Mesenchymal stem cell (in vitro differentiated cells and primary cell): ENCODE results near the gene MCM5.
A peak's percentile ranks its signal among the peaks of the same experiment; 100 is the strongest.

ENCODE experiments used
- DNase-seq: peaks from one replicate; pipeline ENCODE4 v3.0.0-alpha.2; 2013
- H2AFZ ChIP-seq: one replicate; pipeline ENCODE4 v1.6.1; 2013; ENCODE audit warnings: low read depth, mild to moderate bottlenecking, control low read depth, inconsistent platforms, low read length, moderate library complexity
- H2AK5ac ChIP-seq: 2 replicates; pipeline ENCODE4 v1.6.1; 2013; ENCODE audit warnings: low read length, moderate library complexity, mild to moderate bottlenecking, inconsistent platforms; ENCODE audit not compliant: severe bottlenecking
- H2BK120ac ChIP-seq: one replicate; pipeline ENCODE4 v1.6.1; 2013; ENCODE audit warnings: low read depth, mild to moderate bottlenecking, inconsistent platforms, low read length, moderate library complexity
- H2BK12ac ChIP-seq, 2 experiments: one replicate each; pipeline ENCODE4 v1.6.1; 2013; ENCODE audit warnings: inconsistent platforms in 2 of 2, low read length in 2 of 2, mild to moderate bottlenecking in 2 of 2, moderate library complexity in 2 of 2, control low read depth in 1 of 2
- H2BK15ac ChIP-seq: one replicate; pipeline ENCODE4 v1.6.1; 2013; ENCODE audit warnings: mild to moderate bottlenecking, low read depth, inconsistent platforms; ENCODE audit not compliant: poor library complexity, severe bottlenecking
- H2BK5ac ChIP-seq: 2 replicates; pipeline ENCODE4 v1.6.1; 2013; ENCODE audit warnings: low read depth, mild to moderate bottlenecking, low read length, control low read depth, inconsistent platforms; ENCODE audit not compliant: poor library complexity, severe bottlenecking
- H3K14ac ChIP-seq, 2 experiments: one replicate each; pipeline ENCODE4 v1.6.1; 2013; ENCODE audit warnings: inconsistent platforms in 2 of 2, low read length in 2 of 2, control low read depth in 1 of 2, mild to moderate bottlenecking in 1 of 2, moderate library complexity in 1 of 2
- H3K18ac ChIP-seq, 2 experiments: one replicate each; pipeline ENCODE4 v1.6.1; 2013; ENCODE audit warnings: inconsistent platforms in 2 of 2, low read length in 2 of 2, control low read depth in 1 of 2, low read depth in 1 of 2, mild to moderate bottlenecking in 1 of 2
- H3K23ac ChIP-seq, 2 experiments: one replicate each; pipeline ENCODE4 v1.6.1; 2013; ENCODE audit warnings: inconsistent platforms in 2 of 2, low read length in 2 of 2, mild to moderate bottlenecking in 2 of 2, moderate library complexity in 2 of 2, control low read depth in 1 of 2
- H3K27ac ChIP-seq: 2 replicates; pipeline ENCODE4 v1.5.1; 2013; ENCODE audit warnings: mild to moderate bottlenecking, moderate library complexity, low read length, control low read depth, inconsistent platforms; ENCODE audit not compliant: poor library complexity, severe bottlenecking
- H3K27me3 ChIP-seq, 2 experiments: 2 replicates each; pipeline versions ENCODE4 v1.6.1 to v1.7.0; 2013; ENCODE audit warnings: low read length in 2 of 2, mild to moderate bottlenecking in 2 of 2, moderate library complexity in 2 of 2, control low read depth in 1 of 2, inconsistent platforms in 1 of 2; ENCODE audit not compliant: control insufficient read depth in 1 of 2, insufficient read depth in 1 of 2
- H3K36me3 ChIP-seq, 2 experiments: 2 replicates each; pipeline versions ENCODE4 v1.6.1 to v1.7.0; 2013; ENCODE audit warnings: low read length in 2 of 2, control low read depth in 1 of 2, inconsistent platforms in 1 of 2, low read depth in 1 of 2, mild to moderate bottlenecking in 1 of 2; ENCODE audit not compliant: insufficient read depth in 2 of 2, control insufficient read depth in 1 of 2
- H3K4ac ChIP-seq, 2 experiments: one replicate each; pipeline ENCODE4 v1.6.1; 2013; ENCODE audit warnings: inconsistent platforms in 2 of 2, low read length in 2 of 2, mild to moderate bottlenecking in 2 of 2, moderate library complexity in 2 of 2, control low read depth in 1 of 2, low read depth in 1 of 2
- H3K4me1 ChIP-seq: 2 replicates; pipeline ENCODE4 v1.6.1; 2013; ENCODE audit warnings: low read depth, low read length, control low read depth; ENCODE audit not compliant: control insufficient read depth, insufficient read depth
- H3K4me2 ChIP-seq: 2 replicates; pipeline ENCODE4 v1.6.1; 2013; ENCODE audit warnings: low read length, mild to moderate bottlenecking, inconsistent platforms; ENCODE audit not compliant: poor library complexity, severe bottlenecking
- H3K4me3 ChIP-seq, 2 experiments: 2 replicates each; pipeline versions ENCODE4 v1.5.1 to v1.7.0; 2013; ENCODE audit warnings: low read length in 2 of 2, mild to moderate bottlenecking in 2 of 2, control low read depth in 1 of 2, low read depth in 1 of 2; ENCODE audit not compliant: insufficient read depth in 1 of 2
- H3K79me1 ChIP-seq: replicated peaks from 2 replicates; pipeline ENCODE4 v1.6.1; 2013; ENCODE audit warnings: mild to moderate bottlenecking, control low read depth, low read length, inconsistent platforms; ENCODE audit not compliant: poor library complexity, severe bottlenecking
- H3K9ac ChIP-seq: 2 replicates; pipeline ENCODE4 v1.7.0; 2013; ENCODE audit warnings: mild to moderate bottlenecking, low read length, moderate library complexity
- H3K9me3 ChIP-seq: 2 replicates; pipeline ENCODE4 v1.7.0; 2013; ENCODE audit warnings: mild to moderate bottlenecking, low read length; ENCODE audit not compliant: control insufficient read depth
- H4K8ac ChIP-seq: one replicate; pipeline ENCODE4 v1.6.1; 2013; ENCODE audit warnings: inconsistent platforms, mild to moderate bottlenecking, low read length, moderate library complexity
- H4K91ac ChIP-seq: one replicate; pipeline ENCODE4 v1.6.1; 2013; ENCODE audit warnings: mild to moderate bottlenecking, low read length, inconsistent platforms
- WGBS: methylation state at CpG from one replicate; pipeline ENCODE4 v1.1.7; 2013; ENCODE audit warnings: mixed read lengths; 5-methylcytosine and 5-hydroxymethylcytosine counted together

The MCM5 gene

DNA sequence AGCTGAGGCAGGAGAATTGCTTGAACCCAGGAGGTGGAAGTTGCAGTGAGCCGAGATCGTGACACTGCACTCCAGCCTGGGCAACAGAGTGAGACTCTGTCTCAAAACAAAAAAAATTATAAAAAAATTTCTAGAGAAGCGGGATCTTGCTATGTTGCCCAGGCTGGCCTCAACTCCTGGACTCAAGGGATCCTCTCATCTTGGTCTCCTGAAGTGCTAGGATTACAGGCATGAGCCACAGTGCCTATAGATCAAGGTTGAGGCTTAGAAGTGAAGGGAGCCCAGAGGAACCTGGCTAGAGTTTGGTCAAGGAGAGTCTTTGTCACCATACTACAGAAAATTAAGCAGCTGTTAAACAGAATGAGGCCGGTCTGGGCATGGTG lies 1.4 kb upstream of the MCM5 start:
- H3K9ac ChIP-seq, result no peak overlapping the region
- no peak overlapping the region for H3K14ac ChIP-seq
- no peak overlapping the region for H3K4me2 ChIP-seq
- H2BK5ac ChIP-seq, result no peak overlapping the region
- H3K23ac ChIP-seq, result no peak overlapping the region
- no peaks in the 10 kb centered on the region for H3K27me3 ChIP-seq
- no peak overlapping the region for H2BK120ac ChIP-seq
- H2AK5ac ChIP-seq, result peak overlapping the region; percentile 31
- no peak overlapping the region for H2AFZ ChIP-seq
- no peak overlapping the region for H4K8ac ChIP-seq
- no peak overlapping the region for H3K27ac ChIP-seq
- 96% methylated on average over 4 of the region's 4 CpGs for WGBS
- peaks cover 23% of the 10 kb centered on the region for H3K79me1 ChIP-seq
- no peaks in the 10 kb centered on the region for H3K9me3 ChIP-seq
- no peak for DNase-seq
- H2BK12ac ChIP-seq, result no peak overlapping the region
- no peak overlapping the region for H4K91ac ChIP-seq
- H3K36me3 ChIP-seq, result peaks cover 16 to 21% of the 10 kb centered on the region in 2 experiments
- H3K4me3 ChIP-seq, result no peak overlapping the region
- peaks cover 25% of the 10 kb centered on the region for H3K4me1 ChIP-seq
- no peak overlapping the region for H3K18ac ChIP-seq
- H3K4ac ChIP-seq, result no peak overlapping the region
- no peak overlapping the region for H2BK15ac ChIP-seq

GRCh38 chr22:35399114-35399677 lies 744 bp upstream of the MCM5 start:
- 84% methylated on average over 23 of the region's 24 CpGs for WGBS
- peak overlapping the region; percentile 38 for H2BK120ac ChIP-seq
- H2AFZ ChIP-seq, result no peak overlapping the region
- DNase-seq, result no peak
- peak overlapping the region in 1 of 2 experiments; percentile 47 for H3K4ac ChIP-seq
- H3K23ac ChIP-seq, result no peak overlapping the region
- H3K36me3 ChIP-seq, result peaks cover 13 to 19% of the 10 kb centered on the region in 2 experiments
- peak overlapping the region; percentile 51 to 95 for H3K4me3 ChIP-seq
- no peak overlapping the region for H3K27ac ChIP-seq
- no peak overlapping the region for H2BK5ac ChIP-seq
- peaks cover 24% of the 10 kb centered on the region for H3K4me1 ChIP-seq
- peak overlapping the region; percentile 89 for H3K9ac ChIP-seq
- H3K4me2 ChIP-seq, result peak overlapping the region; percentile 12
- no peaks in the 10 kb centered on the region for H3K9me3 ChIP-seq
- H4K8ac ChIP-seq, result peak overlapping the region; percentile 94
- H3K14ac ChIP-seq, result no peak overlapping the region
- no peak overlapping the region for H4K91ac ChIP-seq
- H3K27me3 ChIP-seq, result no peaks in the 10 kb centered on the region
- H3K18ac ChIP-seq, result peak overlapping the region; percentile 45 to 79
- H2BK15ac ChIP-seq, result no peak overlapping the region
- peak overlapping the region; percentile 66 for H2AK5ac ChIP-seq
- H3K79me1 ChIP-seq, result peaks cover 23% of the 10 kb centered on the region
- no peak overlapping the region for H2BK12ac ChIP-seq

DNA sequence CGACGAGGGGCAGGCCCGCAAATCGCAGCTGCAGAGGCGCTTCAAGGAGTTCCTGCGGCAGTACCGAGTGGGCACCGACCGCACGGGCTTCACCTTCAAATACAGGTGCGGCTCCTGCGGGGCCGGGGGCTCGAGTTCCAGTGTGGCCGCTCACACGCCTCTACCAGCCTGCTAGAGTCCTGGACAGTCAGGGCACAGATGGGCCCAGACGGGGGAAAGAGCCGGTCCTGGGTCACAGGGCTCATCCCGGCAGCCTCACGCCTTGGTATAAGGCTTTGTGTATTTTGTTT lies 506 bp downstream of the MCM5 start:
- no peak for DNase-seq
- WGBS, result 3% methylated on average over 16 of the region's 20 CpGs

GRCh38 chr22:35401863-35402262 lies 1.9 kb downstream of the MCM5 start:
- 92% methylated on average over 6 of the region's 6 CpGs for WGBS
- Histone ChIP-seq H2BK15ac (no peak overlapping the region), H2AFZ (no peak overlapping the region), H3K18ac (no peak overlapping the region), H2BK5ac (no peak overlapping the region), H2BK120ac (no peak overlapping the region), H3K9me3 (no peaks in the 10 kb centered on the region), H4K91ac (no peak overlapping the region), H3K4me1 (peaks cover 19% of the 10 kb centered on the region), H3K27me3 (no peaks in the 10 kb centered on the region), H3K4me3 (no peak overlapping the region), H2AK5ac (no peak overlapping the region), H3K23ac (no peak overlapping the region), H3K36me3 (peaks cover 22 to 27% of the 10 kb centered on the region in 2 experiments), H3K79me1 (peaks cover 26% of the 10 kb centered on the region), H4K8ac (no peak overlapping the region), H3K27ac (no peak overlapping the region), H3K14ac (no peak overlapping the region), H3K4me2 (no peak overlapping the region), H3K9ac (no peak overlapping the region), H2BK12ac (no peak overlapping the region), H3K4ac (no peak overlapping the region)
- DNase-seq, result no peak

More for the DNA sequence above, 506 bp downstream of the MCM5 start:
- peaks cover 13 to 17% of the 10 kb centered on the region in 2 experiments for H3K36me3 ChIP-seq
- H4K8ac ChIP-seq, result peak overlapping the region; percentile 70
- H2BK120ac ChIP-seq, result no peak overlapping the region
- H3K27ac ChIP-seq, result no peak overlapping the region
- peak overlapping the region in 1 of 2 experiments; percentile 3 for H2BK12ac ChIP-seq
- H3K9ac ChIP-seq, result peak overlapping the region; percentile 88
- H3K79me1 ChIP-seq, result peaks cover 24% of the 10 kb centered on the region
- no peak overlapping the region for H2BK15ac ChIP-seq
- peak overlapping the region in 1 of 2 experiments; percentile 59 for H3K23ac ChIP-seq
- no peaks in the 10 kb centered on the region for H3K9me3 ChIP-seq
- H3K4me1 ChIP-seq, result peaks cover 24% of the 10 kb centered on the region
- H2AK5ac ChIP-seq, result no peak overlapping the region
- no peaks in the 10 kb centered on the region for H3K27me3 ChIP-seq
- H4K91ac ChIP-seq, result no peak overlapping the region
- H3K4me2 ChIP-seq, result peak overlapping the region; percentile 100
- H2AFZ ChIP-seq, result peak overlapping the region; percentile 99
- H2BK5ac ChIP-seq, result no peak overlapping the region
- peak overlapping the region in 1 of 2 experiments; percentile 51 for H3K14ac ChIP-seq
- peak overlapping the region in 1 of 2 experiments; percentile 65 for H3K18ac ChIP-seq
- peak overlapping the region; percentile 86 to 95 for H3K4me3 ChIP-seq
- H3K4ac ChIP-seq, result peak overlapping the region in 1 of 2 experiments; percentile 82
